GM23338 (cell line): ENCODE measurements around the gene APCDD1L. TPM values are rescaled to one million over a fixed set of nuclear protein-coding genes. Genes with fewer than 3 reads are reported as not detected.

Experiments used
- ATAC-seq: fragments of 200-7000 bp; cut with Tn5 transposase; 3 replicates; pipeline ENCODE4 v1.9.1; 2020
- DNase-seq: peaks from one replicate; pipeline ENCODE4 v3.0.0-alpha.2; 2015; ENCODE audit warnings: low spot score
- H2AFZ ChIP-seq: fragments of 200-600 bp; sonication (generic); 2 replicates; pipeline ENCODE4 v1.8.0; 2016; ENCODE audit warnings: antibody characterized with exemption, mild to moderate bottlenecking, moderate library complexity
- H3F3A ChIP-seq: fragments of 200-600 bp; sonication (generic); replicated peaks from 2 replicates; pipeline ENCODE4 v1.8.0; 2017; ENCODE audit warnings: antibody characterized with exemption, mixed run types, low read depth
- H3K27ac ChIP-seq: fragments of 200-600 bp; sonication (generic); 2 replicates; pipeline ENCODE4 v1.6.1; 2016; ENCODE audit warnings: low read depth
- H3K27me3 ChIP-seq: fragments of 200-600 bp; sonication (generic); 2 replicates; pipeline ENCODE4 v1.8.0; 2016; ENCODE audit warnings: mild to moderate bottlenecking, mixed run types, moderate library complexity; ENCODE audit not compliant: insufficient read depth
- H3K36me3 ChIP-seq: fragments of 200-600 bp; sonication (generic); 2 replicates; pipeline ENCODE4 v1.8.0; 2016; ENCODE audit warnings: mild to moderate bottlenecking; ENCODE audit not compliant: insufficient read depth
- H3K4me1 ChIP-seq: fragments of 200-600 bp; sonication (generic); 2 replicates; pipeline ENCODE4 v1.8.0; 2016; ENCODE audit warnings: mild to moderate bottlenecking, moderate library complexity; ENCODE audit not compliant: insufficient read depth
- H3K4me2 ChIP-seq: fragments of 200-600 bp; sonication (generic); 2 replicates; pipeline ENCODE4 v1.7.1; 2017; ENCODE audit warnings: mixed run types
- H3K4me3 ChIP-seq: fragments of 200-600 bp; sonication (generic); 2 replicates; pipeline ENCODE4 v1.6.1; 2016; ENCODE audit warnings: mixed run types
- H3K79me2 ChIP-seq: fragments of 200-600 bp; sonication (generic); replicated peaks from 2 replicates; pipeline ENCODE4 v1.8.0; 2017; ENCODE audit warnings: mild to moderate bottlenecking; ENCODE audit not compliant: insufficient read depth
- H3K9me2 ChIP-seq: fragments of 200-600 bp; sonication (generic); 2 replicates; pipeline ENCODE4 v1.8.0; 2017; ENCODE audit not compliant: insufficient read depth
- H4K20me1 ChIP-seq: fragments of 200-600 bp; sonication (generic); replicated peaks from 2 replicates; pipeline ENCODE4 v1.8.0; 2017; ENCODE audit warnings: mild to moderate bottlenecking; ENCODE audit not compliant: insufficient read depth
- H3K27ac Mint-ChIP-seq: 2 replicates; pipeline ENCODE4 v1.8.0; 2020; ENCODE audit warnings: inconsistent platforms, mild to moderate bottlenecking, moderate library complexity, mixed read lengths
- H3K27me3 Mint-ChIP-seq: 3 replicates; pipeline ENCODE4 v1.8.0; 2022; ENCODE audit warnings: low read depth, mild to moderate bottlenecking, moderate library complexity, mixed read lengths, inconsistent platforms; ENCODE audit not compliant: insufficient read depth, poor library complexity
- H3K36me3 Mint-ChIP-seq: 3 replicates; pipeline ENCODE4 v1.8.0; 2021; ENCODE audit warnings: low read depth, mild to moderate bottlenecking, inconsistent platforms, moderate library complexity, mixed read lengths
- H3K4me1 Mint-ChIP-seq: 3 replicates; pipeline ENCODE4 v1.8.0; 2020; ENCODE audit warnings: mild to moderate bottlenecking, inconsistent platforms, mixed read lengths
- H3K4me3 Mint-ChIP-seq: 3 replicates; pipeline ENCODE4 v1.8.0; 2021; ENCODE audit warnings: moderate library complexity, mild to moderate bottlenecking, inconsistent platforms, mixed read lengths
- H3K9me3 Mint-ChIP-seq: 3 replicates; pipeline ENCODE4 v1.8.0; 2020; ENCODE audit warnings: moderate library complexity, mild to moderate bottlenecking, inconsistent platforms, mixed read lengths
- CREB1 ChIP-seq: fragments of 250-450 bp; sonication (Bioruptor Pico); IDR thresholded peaks from 2 replicates; pipeline ENCODE4 v1.5.0; 2020; ENCODE audit warnings: low read depth, mild to moderate bottlenecking, moderate library complexity
- CTCF ChIP-seq, 2 experiments: fragments of 200-600 bp in 1 of 2; sonication (generic) in 1 of 2; conservative IDR thresholded peaks; 2 replicates each; pipeline versions ENCODE4 v1.5.1 to v1.6.1; 2016 to 2017; ENCODE audit warnings: antibody characterized with exemption in 2 of 2, low read depth in 2 of 2, mild to moderate bottlenecking in 2 of 2, moderate library complexity in 1 of 2
- ETS1 ChIP-seq: IDR thresholded peaks from 2 replicates; pipeline ENCODE4 v1.6.1; 2016; ENCODE audit warnings: antibody characterized with exemption
- EZH2phosphoT487 ChIP-seq: fragments of 200-600 bp; sonication (generic); IDR thresholded peaks from one replicate; pipeline ENCODE4 v1.8.1; 2018; ENCODE audit warnings: antibody characterized with exemption; ENCODE audit not compliant: unreplicated experiment
- JUNB ChIP-seq: IDR thresholded peaks from one replicate; pipeline ENCODE4 v1.6.1; 2016; ENCODE audit warnings: antibody characterized with exemption; ENCODE audit not compliant: unreplicated experiment
- NANOG ChIP-seq: IDR thresholded peaks from 2 replicates; pipeline ENCODE4 v1.6.1; 2016; ENCODE audit warnings: antibody characterized with exemption, borderline replicate concordance
- POLR2AphosphoS5 ChIP-seq: IDR thresholded peaks from 2 replicates; pipeline ENCODE4 v1.6.1; 2016; ENCODE audit warnings: antibody characterized with exemption, low read depth
- STAT1 ChIP-seq: IDR thresholded peaks from one replicate; pipeline ENCODE4 v1.6.1; 2016; ENCODE audit warnings: antibody characterized with exemption; ENCODE audit not compliant: unreplicated experiment
- ZNF114 ChIP-seq: fragments of 250-450 bp; sonication (Bioruptor Pico); IDR thresholded peaks from 2 replicates; pipeline ENCODE4 v1.5.0; 2020; ENCODE audit warnings: mild to moderate bottlenecking, moderate library complexity
- ZNF331 ChIP-seq: fragments of 250-450 bp; sonication (Bioruptor Pico); IDR thresholded peaks from 2 replicates; pipeline ENCODE4 v1.5.0; 2020; ENCODE audit warnings: low read depth, mild to moderate bottlenecking, moderate library complexity
- polyA plus RNA-seq: library from polyadenylated mRNA; unstranded; fragments of >200 nt; fragmentation: Nextera tagmentation; extraction: Ambion mirVana; gene quantifications from 2 replicates; pipeline ENCODE4 v1.2.1, GENCODE V29; 2016
- total RNA-seq: library from RNA; depleted of rRNA; stranded (reverse); fragments of >200 nt; shearing (Covaris generic); gene quantifications from 2 replicates; pipeline ENCODE4 v1.2.3, GENCODE V29; 2014

Gene APCDD1L
- total and polyA plus RNA-seq, 2 experiments from 2014 or later, result 1.8 to 4.6 TPM

DNA sequence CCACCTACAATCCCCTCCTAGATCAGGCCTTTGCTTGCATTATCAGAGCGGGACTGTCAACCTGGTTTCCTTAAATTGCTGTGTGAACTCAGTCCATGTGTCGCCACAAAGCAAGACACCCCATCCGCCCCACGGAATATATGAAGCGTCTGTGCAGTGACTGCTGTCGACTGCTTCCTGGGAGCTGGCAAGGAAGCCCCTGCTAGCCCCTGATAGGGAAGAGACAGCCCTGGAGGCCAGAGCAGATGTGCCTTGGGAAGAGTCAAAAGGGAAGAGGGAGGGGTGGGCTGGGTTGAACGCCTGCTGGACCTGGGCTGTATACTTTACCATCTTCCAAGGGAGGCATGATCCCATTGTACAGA is 44.1 kb upstream of the APCDD1L start (continued):
- TF ChIP-seq POLR2AphosphoS5 (no peak), ZNF114 (CRISPR knock-in tag) (no peak), EZH2phosphoT487 (no peak), ETS1 (no peak), STAT1 (no peak), ZNF331 (CRISPR knock-in tag) (no peak), CREB1 (CRISPR knock-in tag) (no peak)

DNA sequence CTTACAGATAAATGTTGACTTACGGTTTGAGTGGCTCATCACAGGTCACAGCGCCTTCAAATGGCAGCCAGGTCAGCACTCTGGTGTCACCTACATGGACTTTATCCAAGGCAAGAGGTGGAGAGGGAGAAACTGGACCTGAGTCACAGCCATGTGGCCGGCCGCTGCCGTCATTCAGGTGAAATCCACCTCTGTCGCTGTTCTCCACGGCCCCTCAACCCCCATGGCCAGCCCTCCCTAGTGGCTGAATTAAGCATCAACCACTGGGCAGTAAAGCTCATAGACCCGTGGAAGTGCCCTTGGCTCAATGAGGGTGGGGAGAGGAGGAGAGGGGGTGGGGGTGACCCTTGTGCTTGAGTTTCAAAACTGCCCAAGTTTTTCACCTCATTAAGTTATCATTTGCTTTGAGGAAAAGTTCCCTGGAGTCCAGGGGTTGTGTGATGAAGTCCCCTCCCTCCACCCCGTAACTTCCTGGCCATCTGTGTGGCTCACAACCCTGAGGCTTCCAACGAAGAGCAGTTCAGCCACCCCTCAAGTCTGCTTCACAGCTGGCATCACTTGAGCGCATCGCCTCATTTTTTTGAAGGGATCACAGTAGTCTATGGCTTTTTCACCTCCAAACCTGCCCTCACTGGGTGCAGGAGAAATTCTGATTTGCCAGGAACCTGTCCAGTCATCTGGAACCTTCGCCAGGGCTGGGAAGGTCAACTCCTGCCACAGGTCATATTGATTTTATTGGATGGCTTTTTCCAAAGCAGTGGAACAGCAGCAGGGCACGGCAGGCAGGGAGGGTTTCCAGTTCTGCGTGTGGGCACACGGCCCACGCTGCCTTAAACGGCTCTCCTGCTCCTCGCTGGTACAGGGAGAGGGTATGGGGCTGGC is 43.5 kb upstream of the APCDD1L start:
- H3K36me3 ChIP-seq, result no peaks in the 10 kb centered on the region
- Mint-ChIP-seq H3K36me3 (no peaks in the 10 kb centered on the region; the same call in 2 of the 3 replicates), H3K9me3 (peaks cover 4% of the 10 kb centered on the region; the same call in 2 of the 3 replicates), H3K4me1 (no peaks in the 10 kb centered on the region), H3K27ac (no peak overlapping the region), H3K4me3 (no peak overlapping the region), H3K27me3 (peaks cover 5% of the 10 kb centered on the region)
- DNase-seq (peak; percentile 49), ATAC-seq (peak; percentile 87)
- H2AFZ ChIP-seq, result no peak overlapping the region
- no peak overlapping the region for H3K4me2 ChIP-seq
- TF ChIP-seq CREB1 (CRISPR knock-in tag) (no peak), CTCF (conservative IDR thresholded peaks at IDR 0.05; ENCODE audit: low read depth in 2 of 2) (peak; percentile 32 to 40; a peak in 3 of 4 replicates), STAT1 (no peak), POLR2AphosphoS5 (no peak), JUNB (no peak), NANOG (no peak), ETS1 (no peak)
- no peaks in the 10 kb centered on the region for H3K4me1 ChIP-seq
- no peaks in the 10 kb centered on the region for H3K9me2 ChIP-seq
- H3K27me3 ChIP-seq, result no peaks in the 10 kb centered on the region
- H4K20me1 ChIP-seq, result no peaks in the 10 kb centered on the region
- no peak overlapping the region for H3K4me3 ChIP-seq
- H3F3A ChIP-seq, result no peaks in the 10 kb centered on the region
- no peaks in the 10 kb centered on the region for H3K79me2 ChIP-seq
- H3K27ac ChIP-seq, result no peak overlapping the region
